GM06990 (cell line): ENCODE results near the gene ZNF780B.

ENCODE experiments used
- DNase-seq: peaks from one replicate; pipeline ENCODE4 v3.0.0-alpha.2; 2011; ENCODE audit not compliant: insufficient read length; ENCODE audit errors: extremely low read depth
- H3K27me3 ChIP-seq: replicated peaks from 2 replicates; pipeline ENCODE4 v1.6.0; 2011; ENCODE audit warnings: low read length; ENCODE audit not compliant: control insufficient read depth, insufficient read depth
- H3K36me3 ChIP-seq: 2 replicates; pipeline ENCODE4 v1.5.1; 2011; ENCODE audit warnings: low read length; ENCODE audit not compliant: control insufficient read depth, insufficient read depth
- H3K4me3 ChIP-seq: replicated peaks from 2 replicates; pipeline ENCODE4 v1.5.1; 2011; ENCODE audit warnings: low read depth, mild to moderate bottlenecking, control low read depth, low read length
- TF ChIP-seq, protein P1 (sequence below): IDR thresholded peaks from 2 replicates; pipeline ENCODE4 v1.5.1; 2011; ENCODE audit warnings: low read length, control low read depth, mild to moderate bottlenecking, inconsistent platforms; ENCODE audit not compliant: insufficient read depth, poor library complexity, severe bottlenecking

The ZNF780B gene

DNA sequence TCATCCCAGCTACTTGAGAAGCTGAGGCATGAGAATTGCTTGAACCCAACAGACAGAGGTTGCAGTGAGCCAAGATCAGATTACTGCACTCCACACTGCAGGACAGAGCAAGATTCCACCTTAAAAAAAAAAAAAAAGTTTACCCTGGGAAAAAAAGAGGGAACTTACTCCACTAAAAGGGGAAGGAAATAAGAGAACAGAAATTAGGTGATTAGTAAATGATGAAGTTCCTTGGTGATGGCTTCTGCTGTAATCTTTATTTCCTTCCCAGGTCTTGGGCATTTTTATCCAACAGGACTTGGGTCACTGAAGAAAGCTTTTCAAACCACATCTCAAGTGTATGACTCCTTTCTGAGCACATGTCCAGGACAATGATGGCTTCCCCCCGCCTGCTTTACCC lies 25.4 kb upstream of the ZNF780B start:
- Histone ChIP-seq H3K36me3 (peaks cover 21% of the 10 kb centered on the region), H3K27me3 (no peaks in the 10 kb centered on the region), H3K4me3 (no peak overlapping the region)
- TF ChIP-seq, protein P1, sequence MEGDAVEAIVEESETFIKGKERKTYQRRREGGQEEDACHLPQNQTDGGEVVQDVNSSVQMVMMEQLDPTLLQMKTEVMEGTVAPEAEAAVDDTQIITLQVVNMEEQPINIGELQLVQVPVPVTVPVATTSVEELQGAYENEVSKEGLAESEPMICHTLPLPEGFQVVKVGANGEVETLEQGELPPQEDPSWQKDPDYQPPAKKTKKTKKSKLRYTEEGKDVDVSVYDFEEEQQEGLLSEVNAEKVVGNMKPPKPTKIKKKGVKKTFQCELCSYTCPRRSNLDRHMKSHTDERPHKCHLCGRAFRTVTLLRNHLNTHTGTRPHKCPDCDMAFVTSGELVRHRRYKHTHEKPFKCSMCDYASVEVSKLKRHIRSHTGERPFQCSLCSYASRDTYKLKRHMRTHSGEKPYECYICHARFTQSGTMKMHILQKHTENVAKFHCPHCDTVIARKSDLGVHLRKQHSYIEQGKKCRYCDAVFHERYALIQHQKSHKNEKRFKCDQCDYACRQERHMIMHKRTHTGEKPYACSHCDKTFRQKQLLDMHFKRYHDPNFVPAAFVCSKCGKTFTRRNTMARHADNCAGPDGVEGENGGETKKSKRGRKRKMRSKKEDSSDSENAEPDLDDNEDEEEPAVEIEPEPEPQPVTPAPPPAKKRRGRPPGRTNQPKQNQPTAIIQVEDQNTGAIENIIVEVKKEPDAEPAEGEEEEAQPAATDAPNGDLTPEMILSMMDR = no peak
- DNase-seq = no peak

DNA sequence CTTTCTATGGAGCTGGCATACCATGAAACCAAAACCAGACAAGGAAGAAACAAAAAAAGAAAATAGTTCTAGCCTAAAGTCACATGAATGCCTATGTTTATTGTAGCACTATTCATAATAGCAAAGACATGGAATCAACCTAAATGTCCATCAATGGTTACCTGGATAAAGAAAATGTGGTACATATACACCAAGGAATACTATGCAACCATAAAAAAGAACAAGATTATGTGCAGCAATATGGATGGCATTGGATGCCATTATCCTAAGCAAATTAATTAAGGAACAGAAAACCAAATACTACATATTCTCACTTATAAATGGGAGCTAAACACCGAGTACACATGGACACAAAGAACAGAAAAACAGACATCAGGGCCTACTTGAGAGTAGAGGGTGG lies 24.3 kb upstream of the ZNF780B start:
- DNase-seq = no peak
- Histone ChIP-seq H3K27me3 (no peaks in the 10 kb centered on the region), H3K36me3 (peaks cover 25% of the 10 kb centered on the region), H3K4me3 (no peak overlapping the region)
- TF ChIP-seq, protein P1 = no peak

DNA sequence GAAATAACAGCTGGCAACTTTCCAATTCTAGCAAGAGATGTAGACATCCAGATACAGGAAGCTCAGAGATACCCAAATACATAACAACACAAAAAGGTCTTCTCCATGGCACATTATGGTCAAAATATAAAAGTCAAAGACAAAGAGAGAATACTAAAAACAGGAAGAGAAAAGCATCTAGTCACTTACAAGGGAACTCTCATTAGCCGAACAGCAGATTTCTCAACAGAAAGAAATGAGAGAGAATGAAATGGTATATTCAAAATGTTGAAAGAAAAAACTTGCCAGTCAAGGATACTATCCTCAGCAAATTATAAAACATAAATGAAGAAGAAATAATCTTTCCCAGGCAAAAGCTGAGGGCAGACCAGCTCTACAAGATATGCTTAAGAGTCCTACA lies 22.3 kb upstream of the ZNF780B start:
- TF ChIP-seq, protein P1 = no peak
- peaks cover 24% of the 10 kb centered on the region for H3K36me3 ChIP-seq
- H3K27me3 ChIP-seq = no peaks in the 10 kb centered on the region
- no peak for DNase-seq
- H3K4me3 ChIP-seq = no peak overlapping the region

DNA sequence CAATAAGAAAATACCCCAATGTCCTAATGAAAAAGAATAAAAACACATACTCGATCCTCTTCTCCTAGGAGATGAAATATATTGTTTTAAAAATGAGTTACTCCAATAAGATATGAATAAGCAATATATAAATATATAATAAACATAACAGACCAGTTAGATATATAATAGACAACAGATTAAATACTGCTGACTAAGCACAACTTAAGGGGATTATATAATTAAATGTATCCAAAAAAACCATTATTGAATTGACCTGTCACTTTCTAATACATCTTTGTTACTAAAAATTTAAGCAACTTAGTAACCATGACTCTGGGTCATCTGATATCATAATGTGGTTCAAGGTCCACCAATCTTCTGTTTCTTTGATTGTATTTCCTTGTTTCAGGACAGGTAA lies 14.0 kb upstream of the ZNF780B start:
- H3K36me3 ChIP-seq = no peaks in the 10 kb centered on the region; the same call in 1 of the 2 replicates
- TF ChIP-seq, protein P1 = no peak

DNA sequence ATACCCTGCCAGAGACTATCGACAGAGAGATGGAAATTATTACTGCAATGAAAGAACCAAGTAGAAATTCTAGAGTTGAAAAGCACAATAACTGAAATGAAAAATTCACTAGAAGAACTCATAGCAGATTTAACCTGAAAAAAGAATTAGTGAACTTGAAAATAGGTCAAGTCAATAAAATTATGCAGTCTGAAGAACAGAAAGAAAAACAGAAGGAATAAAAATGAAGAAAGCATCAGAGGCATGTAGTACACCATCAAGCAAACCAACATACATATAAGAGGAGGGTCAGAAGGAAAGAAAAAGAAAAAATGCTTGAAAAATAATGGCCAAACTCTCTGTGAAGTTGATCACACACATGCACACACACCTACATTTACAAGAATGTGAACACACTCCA lies 3.6 kb upstream of the ZNF780B start:
- Histone ChIP-seq H3K27me3 (no peaks in the 10 kb centered on the region), H3K4me3 (no peak overlapping the region), H3K36me3 (no peaks in the 10 kb centered on the region)
- DNase-seq = no peak
- TF ChIP-seq, protein P1 = no peak

More for the DNA sequence above, 14.0 kb upstream of the ZNF780B start:
- Histone ChIP-seq H3K4me3 (no peak overlapping the region), H3K27me3 (no peaks in the 10 kb centered on the region)
- no peak for DNase-seq

DNA sequence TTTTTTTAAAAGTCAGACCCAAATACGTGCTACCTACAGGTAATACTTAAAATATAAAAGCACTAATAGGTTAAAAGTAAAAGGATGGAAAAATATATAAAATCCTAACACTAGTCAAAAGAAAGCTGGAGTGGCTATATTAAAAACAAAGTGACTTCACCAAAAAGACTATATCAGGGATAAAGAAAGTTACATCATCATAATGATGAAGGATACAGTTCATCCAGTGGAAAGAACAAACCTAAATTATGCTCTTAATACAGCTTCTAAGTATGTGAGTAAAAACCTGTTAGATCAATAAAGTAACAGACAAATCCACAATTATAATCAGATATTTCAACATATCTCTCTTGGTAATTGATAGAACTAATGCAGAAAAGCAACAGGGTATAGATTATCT lies 1.1 kb upstream of the ZNF780B start:
- no peaks in the 10 kb centered on the region for H3K36me3 ChIP-seq
- H3K4me3 ChIP-seq = peak overlapping the region; percentile 99; the same call in 1 of the 2 replicates
- no peaks in the 10 kb centered on the region for H3K27me3 ChIP-seq
- TF ChIP-seq, protein P1 = no peak
- no peak for DNase-seq
